GM10266 (cell line): ENCODE measurements around the gene FUNDC2.

Experiments
- DNase-seq: peaks from one replicate; pipeline ENCODE4 v3.0.0; 2012; ENCODE audit errors: extremely low spot score
- TF ChIP-seq, protein P1 (sequence below): IDR thresholded peaks from 2 replicates; pipeline ENCODE4 v1.5.1; 2012; ENCODE audit warnings: mild to moderate bottlenecking, low read depth; ENCODE audit not compliant: control insufficient read depth, insufficient read depth; ENCODE audit errors: missing control alignments

Gene FUNDC2

GRCh38 chrX:155061760-155062159, 35.1 kb downstream of the FUNDC2 start:
- TF ChIP-seq, protein P1, sequence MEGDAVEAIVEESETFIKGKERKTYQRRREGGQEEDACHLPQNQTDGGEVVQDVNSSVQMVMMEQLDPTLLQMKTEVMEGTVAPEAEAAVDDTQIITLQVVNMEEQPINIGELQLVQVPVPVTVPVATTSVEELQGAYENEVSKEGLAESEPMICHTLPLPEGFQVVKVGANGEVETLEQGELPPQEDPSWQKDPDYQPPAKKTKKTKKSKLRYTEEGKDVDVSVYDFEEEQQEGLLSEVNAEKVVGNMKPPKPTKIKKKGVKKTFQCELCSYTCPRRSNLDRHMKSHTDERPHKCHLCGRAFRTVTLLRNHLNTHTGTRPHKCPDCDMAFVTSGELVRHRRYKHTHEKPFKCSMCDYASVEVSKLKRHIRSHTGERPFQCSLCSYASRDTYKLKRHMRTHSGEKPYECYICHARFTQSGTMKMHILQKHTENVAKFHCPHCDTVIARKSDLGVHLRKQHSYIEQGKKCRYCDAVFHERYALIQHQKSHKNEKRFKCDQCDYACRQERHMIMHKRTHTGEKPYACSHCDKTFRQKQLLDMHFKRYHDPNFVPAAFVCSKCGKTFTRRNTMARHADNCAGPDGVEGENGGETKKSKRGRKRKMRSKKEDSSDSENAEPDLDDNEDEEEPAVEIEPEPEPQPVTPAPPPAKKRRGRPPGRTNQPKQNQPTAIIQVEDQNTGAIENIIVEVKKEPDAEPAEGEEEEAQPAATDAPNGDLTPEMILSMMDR = no peak
- DNase-seq = no peak

- TF ChIP-seq, protein P1 = no peak
- DNase-seq = no peak
Observed at GRCh38 chrX:155065035-155065734, 38.5 kb downstream of the FUNDC2 start.

GRCh38 chrX:155068165-155068564, 41.5 kb downstream of the FUNDC2 start:
- TF ChIP-seq, protein P1 = no peak
- DNase-seq = no peak

GRCh38 chrX:155069414-155069813, 42.8 kb downstream of the FUNDC2 start:
- DNase-seq = no peak
- TF ChIP-seq, protein P1 = no peak

DNA sequence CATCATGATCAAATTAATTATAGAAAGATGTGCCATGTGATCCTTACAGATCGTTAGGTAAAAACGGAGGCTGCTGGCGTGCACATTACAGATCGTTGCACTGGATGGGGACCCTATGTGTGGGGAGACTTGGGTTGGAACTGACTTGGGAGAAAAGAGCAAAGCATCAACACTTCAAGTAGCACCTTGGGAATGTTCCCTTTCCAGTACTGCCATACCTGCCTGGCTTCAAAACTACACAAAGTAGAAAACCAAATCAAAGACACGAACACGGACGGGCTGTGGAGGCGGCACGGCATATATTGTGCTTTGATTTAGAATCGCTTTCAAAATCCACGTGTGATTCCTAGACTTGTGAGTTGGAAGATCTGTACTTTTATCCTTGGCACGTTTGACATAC, 43.4 kb downstream of the FUNDC2 start:
- TF ChIP-seq, protein P1 = no peak
- DNase-seq = no peak

DNA sequence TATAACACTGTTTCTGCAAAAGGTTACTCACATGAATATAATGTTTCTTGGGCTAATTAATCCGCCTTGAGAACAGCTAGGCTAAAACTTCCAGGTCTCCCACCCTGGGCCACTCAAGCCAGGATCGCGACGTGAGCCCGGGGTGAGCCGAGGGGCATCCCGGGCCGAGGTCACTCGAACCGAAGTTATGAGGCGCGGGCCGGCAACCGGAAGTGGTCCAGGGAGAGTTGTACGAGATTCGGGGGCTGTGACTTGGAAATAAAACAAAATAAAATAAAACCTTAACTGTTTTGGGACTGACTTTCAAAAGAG, 44.0 kb downstream of the FUNDC2 start:
- DNase-seq = no peak
- TF ChIP-seq, protein P1 = no peak

- peak; percentile 91 for DNase-seq
- TF ChIP-seq, protein P1 = no peak
Observed at GRCh38 chrX:155070975-155071693, 44.5 kb downstream of the FUNDC2 start, which contains the start of the genes BRCC3, CMC4 and MTCP1. TSS of gene BRCC3 (plus strand) at chrX:155071508. CDS start at chrX:155071528, 20 bp downstream. TSS of gene CMC4 (minus strand) at chrX:155071136. CDS start at chrX:155064023, 7,113 bp downstream. TSS of gene MTCP1 (minus strand) at chrX:155071136. CDS start at chrX:155066010, 5,126 bp downstream.
